ENCODE data around the gene CCL22.

DNA sequence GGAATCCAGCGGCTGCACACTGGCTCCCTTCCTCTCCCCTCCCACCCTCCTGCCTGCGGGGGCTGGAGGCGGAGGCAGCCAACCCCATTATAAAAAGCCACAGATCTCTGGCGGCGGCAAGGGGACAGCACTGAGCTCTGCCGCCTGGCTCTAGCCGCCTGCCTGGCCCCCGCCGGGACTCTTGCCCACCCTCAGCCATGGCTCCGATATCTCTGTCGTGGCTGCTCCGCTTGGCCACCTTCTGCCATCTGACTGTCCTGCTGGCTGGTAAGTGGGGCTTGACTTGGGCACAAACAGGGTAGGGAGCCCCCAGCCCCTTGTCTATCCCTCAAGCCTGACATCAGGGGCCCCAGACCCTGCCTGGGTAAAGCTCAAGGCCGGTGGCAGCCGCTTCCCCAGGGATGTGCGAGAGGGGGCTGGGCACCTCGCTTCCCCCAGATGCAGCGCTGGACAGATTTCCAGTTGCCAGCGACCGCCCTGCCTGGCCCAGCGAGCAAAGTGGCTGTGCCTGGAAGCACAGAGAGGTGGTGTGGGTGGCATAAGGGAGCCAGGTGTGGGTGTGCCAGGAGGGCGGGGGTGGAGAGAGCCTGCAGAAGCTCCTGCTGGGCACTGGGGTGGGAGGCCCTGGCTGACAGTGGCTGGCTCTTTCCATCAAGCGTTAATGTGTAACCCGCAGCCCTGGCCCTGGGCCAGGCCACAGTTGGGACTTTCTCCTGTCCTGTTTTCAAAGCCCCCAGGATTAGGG, 14.0 kb downstream of the CCL22 start, which contains the start of gene CX3CL1:
- TF ChIP-seq CTCF (IDR thresholded peaks at IDR 0.05; ENCODE audit: low read length): no peak
- no peak for TF ChIP-seq EZH2 (IDR thresholded peaks at IDR 0.05; ENCODE audit: borderline replicate concordance, low read length)

Data from OCI-LY1 (cell line).